Uterus (tissue), 2 donors: ENCODE data around the gene ENOX2.

Experiments used
- CTCF ChIP-seq, 4 experiments: fragments of 200-600 bp in 2 of 4; fragments of 450-650 bp in 2 of 4; sonication (generic) in 2 of 4; IDR thresholded peaks; one replicate each; pipeline ENCODE4 v1.5.1; 2016 to 2019; ENCODE audit warnings: antibody characterized with exemption in 4 of 4, mild to moderate bottlenecking in 2 of 4, moderate library complexity in 1 of 4
- POLR2A ChIP-seq, 2 donors: fragments of 450-650 bp; IDR thresholded peaks; one replicate each; pipeline ENCODE4 v1.6.1; 2016; ENCODE audit warnings: antibody characterized with exemption in 2 of 2, mild to moderate bottlenecking in 1 of 2, moderate library complexity in 1 of 2

DNA sequence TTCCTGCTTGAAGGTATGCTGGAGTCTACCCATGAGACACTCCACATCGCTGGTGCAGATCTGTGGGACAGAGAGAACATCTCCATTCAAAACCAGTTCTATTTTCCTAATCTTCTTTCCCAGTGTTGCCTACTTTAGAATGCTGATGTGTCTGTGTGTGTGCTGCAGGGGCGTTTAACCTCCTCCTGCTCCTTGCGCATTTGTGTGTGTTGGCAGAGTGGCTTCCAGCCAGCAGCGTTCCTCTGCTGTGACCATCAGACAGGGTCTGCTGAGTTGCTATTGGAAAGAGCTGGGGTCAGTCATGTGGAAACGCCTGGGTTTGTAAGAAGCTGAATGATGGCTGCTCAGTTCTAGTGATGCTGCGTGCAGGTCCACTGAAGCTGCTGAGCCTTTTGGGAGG, 277.6 kb downstream of the ENOX2 start:
- no peak for TF ChIP-seq CTCF (IDR thresholded peaks at IDR 0.05)
- TF ChIP-seq POLR2A (IDR thresholded peaks at IDR 0.05): no peak
